Measurements from ENCODE around the gene ZSWIM8. TPM values are rescaled to one million over a fixed set of nuclear protein-coding genes. Genes with fewer than 3 reads are reported as not detected.

ZSWIM8 gene
- total RNA-seq, 1 donor from 2014 or later: 102 TPM

DNA sequence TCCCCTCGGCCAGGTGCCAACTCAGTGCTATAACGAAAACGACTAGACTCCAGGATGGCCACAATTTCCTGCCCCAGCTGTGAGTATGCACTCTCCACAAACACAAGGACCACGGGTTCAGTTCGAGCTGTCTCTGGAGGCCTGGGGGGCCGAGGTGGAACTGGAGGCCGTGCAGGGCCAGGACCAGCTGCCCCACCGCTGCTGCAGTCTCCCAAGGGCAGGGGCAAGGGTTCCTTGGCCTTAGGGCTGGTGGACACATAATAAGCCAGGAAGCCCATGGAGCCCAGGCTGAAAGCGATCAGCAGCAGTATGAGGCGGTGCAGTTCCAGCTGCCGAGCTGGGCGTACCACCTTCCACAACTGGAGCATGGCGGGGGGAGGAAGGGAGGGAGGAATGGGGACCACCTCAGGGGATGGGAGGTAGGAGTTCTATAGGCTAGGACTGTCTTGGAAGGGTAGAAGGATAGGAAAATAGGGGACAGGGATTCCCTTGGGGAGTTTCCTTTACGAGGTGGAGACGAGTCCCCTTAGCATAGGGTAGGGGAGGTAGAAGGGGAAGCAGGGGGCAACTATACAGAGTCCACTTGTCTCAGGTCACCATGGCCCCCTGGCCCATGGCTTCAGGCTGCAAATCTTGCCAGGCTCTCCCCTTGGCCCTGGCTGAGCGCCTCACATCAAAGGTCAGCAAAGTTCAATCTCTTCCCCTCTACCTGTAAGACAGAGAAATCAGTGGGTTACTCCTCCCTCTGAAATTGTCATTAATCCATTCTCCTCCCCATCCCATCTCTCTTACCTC is 22.8 kb downstream of the ZSWIM8 start:
- Mint-ChIP-seq H3K4me1 (ENCODE audit: low read depth) (peaks cover 34% of the 10 kb centered on the region), H3K36me3 (ENCODE audit: low read depth) (peaks cover 19% of the 10 kb centered on the region), H3K9me3 (ENCODE audit: low read depth) (no peaks in the 10 kb centered on the region), H3K27me3 (ENCODE audit: low read depth) (no peaks in the 10 kb centered on the region), H3K27ac (ENCODE audit: unreplicated experiment) (no peak overlapping the region), H3K4me3 (ENCODE audit: unreplicated experiment) (no peak overlapping the region)
- TF ChIP-seq, protein P1, sequence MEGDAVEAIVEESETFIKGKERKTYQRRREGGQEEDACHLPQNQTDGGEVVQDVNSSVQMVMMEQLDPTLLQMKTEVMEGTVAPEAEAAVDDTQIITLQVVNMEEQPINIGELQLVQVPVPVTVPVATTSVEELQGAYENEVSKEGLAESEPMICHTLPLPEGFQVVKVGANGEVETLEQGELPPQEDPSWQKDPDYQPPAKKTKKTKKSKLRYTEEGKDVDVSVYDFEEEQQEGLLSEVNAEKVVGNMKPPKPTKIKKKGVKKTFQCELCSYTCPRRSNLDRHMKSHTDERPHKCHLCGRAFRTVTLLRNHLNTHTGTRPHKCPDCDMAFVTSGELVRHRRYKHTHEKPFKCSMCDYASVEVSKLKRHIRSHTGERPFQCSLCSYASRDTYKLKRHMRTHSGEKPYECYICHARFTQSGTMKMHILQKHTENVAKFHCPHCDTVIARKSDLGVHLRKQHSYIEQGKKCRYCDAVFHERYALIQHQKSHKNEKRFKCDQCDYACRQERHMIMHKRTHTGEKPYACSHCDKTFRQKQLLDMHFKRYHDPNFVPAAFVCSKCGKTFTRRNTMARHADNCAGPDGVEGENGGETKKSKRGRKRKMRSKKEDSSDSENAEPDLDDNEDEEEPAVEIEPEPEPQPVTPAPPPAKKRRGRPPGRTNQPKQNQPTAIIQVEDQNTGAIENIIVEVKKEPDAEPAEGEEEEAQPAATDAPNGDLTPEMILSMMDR (IDR thresholded peaks at IDR 0.05): no peak
- DNase-seq (ENCODE audit: low spot score): no peak

DNA sequence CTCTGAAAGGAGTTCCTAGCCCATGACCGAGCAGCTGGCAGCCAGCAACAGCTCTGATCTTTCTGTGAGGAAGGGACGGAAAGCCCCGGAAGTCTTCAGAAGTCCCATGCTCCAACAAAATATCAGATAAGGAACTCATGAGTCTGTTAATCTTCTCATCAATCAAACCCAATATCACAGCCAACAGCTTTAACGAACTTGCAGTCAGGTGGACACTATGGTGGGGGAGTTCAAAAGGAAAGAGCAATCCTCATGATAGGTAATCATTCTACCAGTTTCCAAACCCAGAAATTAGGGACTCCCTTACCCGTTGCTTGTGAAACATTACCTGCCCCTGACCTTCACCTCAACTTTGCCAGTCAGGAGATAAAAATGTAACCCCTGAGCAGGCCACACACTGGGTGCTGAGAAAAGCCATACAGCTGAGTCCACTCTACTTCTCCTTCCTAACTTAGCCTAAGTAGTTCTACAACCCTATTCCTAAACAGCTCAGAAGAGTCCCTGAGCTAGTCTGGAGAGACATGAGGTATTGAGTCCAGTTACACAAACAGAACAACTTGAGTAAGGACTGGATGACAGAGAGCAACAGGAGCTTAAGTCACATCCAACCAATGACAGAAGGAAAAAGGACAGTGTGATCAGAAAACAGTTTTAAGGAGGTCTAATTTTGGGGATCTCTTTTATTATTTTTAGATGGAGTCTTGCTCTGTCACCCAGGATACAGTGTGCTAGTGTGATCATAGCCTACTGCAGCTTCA is 23.8 kb downstream of the ZSWIM8 start:
- H3K4me3 Mint-ChIP-seq (ENCODE audit: unreplicated experiment): no peak overlapping the region
- H3K36me3 Mint-ChIP-seq (ENCODE audit: low read depth): peaks cover 21% of the 10 kb centered on the region
- no peak overlapping the region for H3K27ac Mint-ChIP-seq (ENCODE audit: unreplicated experiment)
- TF ChIP-seq, protein P1 (IDR thresholded peaks at IDR 0.05): no peak
- no peaks in the 10 kb centered on the region for H3K27me3 Mint-ChIP-seq (ENCODE audit: low read depth)
- H3K9me3 Mint-ChIP-seq (ENCODE audit: low read depth): no peaks in the 10 kb centered on the region
- H3K4me1 Mint-ChIP-seq (ENCODE audit: low read depth): peaks cover 29% of the 10 kb centered on the region
- no peak for DNase-seq (ENCODE audit: low spot score)

DNA sequence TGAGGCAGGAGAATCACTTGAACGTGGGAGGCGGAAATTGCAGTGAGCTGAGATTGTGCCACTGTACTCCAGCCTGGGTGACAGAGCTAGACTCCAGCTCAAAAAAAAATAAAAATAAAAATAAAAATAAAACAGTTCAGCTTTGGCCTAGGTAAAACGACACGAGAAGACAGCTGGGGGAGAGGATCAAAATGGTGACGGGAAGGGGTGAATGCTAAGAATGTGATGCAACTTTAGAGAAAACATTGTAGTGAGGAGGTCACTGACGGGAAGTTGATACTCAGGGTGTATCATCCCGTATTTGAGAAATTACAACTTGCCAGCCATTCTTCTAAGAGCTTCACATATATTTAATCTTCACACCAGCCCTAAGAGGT is 24.9 kb downstream of the ZSWIM8 start:
- TF ChIP-seq, protein P1 (IDR thresholded peaks at IDR 0.05): no peak
- peak overlapping the region; percentile 78 for H3K4me3 Mint-ChIP-seq (ENCODE audit: unreplicated experiment)
- no peaks in the 10 kb centered on the region for H3K9me3 Mint-ChIP-seq (ENCODE audit: low read depth)
- H3K36me3 Mint-ChIP-seq (ENCODE audit: low read depth): peaks cover 21% of the 10 kb centered on the region
- peak overlapping the region; percentile 70 for H3K27ac Mint-ChIP-seq (ENCODE audit: unreplicated experiment)
- no peaks in the 10 kb centered on the region for H3K27me3 Mint-ChIP-seq (ENCODE audit: low read depth)
- H3K4me1 Mint-ChIP-seq (ENCODE audit: low read depth): peaks cover 29% of the 10 kb centered on the region
- DNase-seq (ENCODE audit: low spot score): no peak

DNA sequence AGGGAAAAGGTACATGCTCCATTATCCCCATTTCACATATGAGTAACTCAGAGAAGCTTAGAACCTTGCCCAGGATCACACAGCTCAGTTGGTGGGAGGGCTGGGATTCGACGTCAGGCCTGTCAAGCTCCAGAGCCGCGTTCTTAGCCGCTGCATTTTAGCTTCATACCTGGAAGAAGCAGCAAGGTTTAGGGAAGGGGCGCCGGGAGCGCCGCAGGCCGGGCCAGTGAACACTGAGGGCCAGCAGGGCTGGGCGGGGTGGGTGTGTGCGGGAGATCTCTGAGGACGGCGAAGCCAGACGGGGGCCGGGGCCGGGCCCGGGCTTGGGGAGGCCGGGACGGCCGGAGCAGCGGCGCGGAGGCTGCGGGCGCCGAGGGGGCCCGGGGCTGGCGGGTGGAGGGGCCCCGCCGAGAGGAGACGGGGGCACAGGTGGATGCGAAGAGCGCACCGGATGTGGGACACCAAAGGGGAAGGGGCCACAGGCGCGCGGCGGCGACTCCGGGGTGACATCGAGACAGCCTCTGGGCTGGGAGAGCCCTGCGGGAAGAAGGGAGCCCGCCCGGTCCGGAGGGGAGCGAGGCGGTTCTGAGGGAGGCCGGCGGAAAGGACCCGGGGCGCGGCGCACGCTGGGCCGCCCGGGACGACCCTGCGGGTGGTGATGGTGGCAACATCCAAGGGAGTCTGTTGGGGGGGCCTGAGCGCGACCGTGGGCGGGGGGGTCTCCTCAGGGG is 25.5 kb downstream of the ZSWIM8 start:
- no peaks in the 10 kb centered on the region for H3K9me3 Mint-ChIP-seq (ENCODE audit: low read depth)
- peaks cover 31% of the 10 kb centered on the region for H3K4me1 Mint-ChIP-seq (ENCODE audit: low read depth)
- DNase-seq (ENCODE audit: low spot score): no peak
- no peaks in the 10 kb centered on the region for H3K27me3 Mint-ChIP-seq (ENCODE audit: low read depth)
- H3K27ac Mint-ChIP-seq (ENCODE audit: unreplicated experiment): peak overlapping the region; percentile 70
- TF ChIP-seq, protein P1 (IDR thresholded peaks at IDR 0.05): no peak
- H3K36me3 Mint-ChIP-seq (ENCODE audit: low read depth): peaks cover 18% of the 10 kb centered on the region
- peak overlapping the region; percentile 78 for H3K4me3 Mint-ChIP-seq (ENCODE audit: unreplicated experiment)

DNA sequence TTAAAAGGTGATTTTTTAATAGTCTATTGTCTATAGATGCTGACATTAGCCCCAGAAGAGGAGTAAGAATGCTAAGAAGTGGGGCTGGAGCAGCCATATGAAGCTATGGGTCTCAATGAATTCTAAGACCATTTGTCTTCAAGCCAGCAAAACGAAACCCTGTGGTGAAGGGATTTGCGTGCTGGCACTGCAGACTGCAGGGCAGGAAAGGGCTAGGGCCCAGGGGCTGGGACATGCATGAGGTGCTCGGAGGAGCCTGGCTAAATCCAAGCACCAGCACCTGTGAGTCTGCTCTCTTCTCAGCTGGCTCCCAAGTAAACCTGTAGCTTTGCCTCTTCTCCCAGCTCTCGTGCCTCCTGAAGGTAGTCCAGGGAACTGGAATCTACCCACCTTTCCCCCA is 27.3 kb downstream of the ZSWIM8 start:
- no peaks in the 10 kb centered on the region for H3K27me3 Mint-ChIP-seq (ENCODE audit: low read depth)
- TF ChIP-seq, protein P1 (IDR thresholded peaks at IDR 0.05): no peak
- peak overlapping the region; percentile 36 for H3K27ac Mint-ChIP-seq (ENCODE audit: unreplicated experiment)
- peaks cover 31% of the 10 kb centered on the region for H3K4me1 Mint-ChIP-seq (ENCODE audit: low read depth)
- H3K36me3 Mint-ChIP-seq (ENCODE audit: low read depth): peaks cover 8% of the 10 kb centered on the region
- H3K9me3 Mint-ChIP-seq (ENCODE audit: low read depth): no peaks in the 10 kb centered on the region
- no peak overlapping the region for H3K4me3 Mint-ChIP-seq (ENCODE audit: unreplicated experiment)
- DNase-seq (ENCODE audit: low spot score): no peak

Data from chondrocyte (in vitro differentiated cells).